Myocyte (in vitro differentiated cells): ENCODE measurements around the gene OR52A5. TPM values are rescaled to one million over a fixed set of nuclear protein-coding genes. Genes with fewer than 3 reads are reported as not detected.
"Not testable (repeated sequence)": the region's sequence is repeated elsewhere in the genome, so short reads cannot be mapped to it uniquely, and the experiment has no call there.

Experiments
- DNase-seq: peaks from one replicate; pipeline ENCODE4 v3.0.0-alpha.2; 2012; ENCODE audit warnings: low read depth
- polyA plus RNA-seq: library from polyadenylated mRNA; unstranded; fragments of >200 nt; gene quantifications from one replicate; pipeline ENCODE4 v1.2.1, GENCODE V29; 2012; ENCODE audit warnings: missing spikeins
- total RNA-seq: library from RNA; depleted of rRNA; stranded (reverse); fragments of >200 nt; gene quantifications from 2 replicates; pipeline ENCODE4 v1.2.3, GENCODE V29; 2014

OR52A5 gene
- not detected in 2 replicates for total RNA-seq
- polyA plus RNA-seq, result not detected

DNA sequence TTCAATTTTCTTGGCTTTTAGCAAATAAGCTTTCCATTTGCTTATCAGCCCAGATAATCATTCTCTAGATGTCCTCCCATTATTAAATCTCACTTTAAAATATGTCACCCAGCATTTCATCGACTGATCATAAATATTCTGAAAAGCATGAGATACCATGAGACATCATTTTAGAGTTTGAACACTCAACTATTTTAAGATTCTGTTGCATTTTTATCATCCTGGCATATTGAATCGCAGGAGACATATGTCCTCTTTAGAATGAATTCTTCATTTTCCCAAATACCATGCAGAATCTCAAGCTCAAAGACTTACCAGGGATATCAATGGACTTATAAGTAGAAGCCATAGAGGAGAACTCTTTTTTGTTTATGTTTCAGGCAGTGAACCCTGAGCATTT is at the start of gene OR52A5:
Gene OR52A5, minus strand, starts transcription at position 361 of the 400 bp plus-strand sequence. CDS start 5,714 bp downstream, outside the sequence.
- no peak for DNase-seq

DNA sequence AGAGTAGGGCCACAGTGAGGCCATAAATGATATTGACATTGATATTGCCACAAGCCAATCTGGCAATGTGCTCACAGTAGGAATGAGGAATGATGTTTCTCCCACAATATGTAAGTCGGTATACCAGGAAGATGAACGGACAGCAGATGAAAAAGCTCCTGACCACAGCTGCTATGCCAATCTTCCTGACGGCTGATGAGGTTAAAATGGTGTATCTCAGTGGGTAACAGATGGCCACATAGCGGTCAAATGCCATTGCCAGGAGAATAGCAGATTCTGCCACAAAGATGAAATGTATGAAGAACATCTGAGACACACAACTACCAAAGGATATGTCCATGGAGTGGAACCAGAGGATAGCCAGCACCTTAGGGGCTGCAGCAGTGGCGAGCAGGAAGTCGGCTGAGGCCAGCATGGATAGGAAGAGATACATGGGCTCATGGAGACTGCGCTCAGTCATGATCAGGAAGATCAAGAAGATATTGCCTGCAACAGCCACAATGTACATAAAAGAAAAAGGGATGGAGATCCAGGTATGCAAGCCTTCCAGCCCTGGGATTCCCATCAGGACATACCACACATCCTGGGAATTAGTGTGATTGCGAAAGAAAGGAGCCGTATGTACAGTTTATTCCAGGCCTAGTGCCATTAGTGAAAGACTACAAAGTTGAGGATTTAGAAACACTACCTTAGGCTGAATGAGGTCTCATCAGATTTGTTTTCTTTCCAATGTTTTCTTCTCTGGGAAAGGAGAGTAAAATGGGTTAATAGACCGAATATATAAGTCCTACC is 40.1 kb upstream of the OR52A5 start:
- peak; percentile 79 for DNase-seq

DNA sequence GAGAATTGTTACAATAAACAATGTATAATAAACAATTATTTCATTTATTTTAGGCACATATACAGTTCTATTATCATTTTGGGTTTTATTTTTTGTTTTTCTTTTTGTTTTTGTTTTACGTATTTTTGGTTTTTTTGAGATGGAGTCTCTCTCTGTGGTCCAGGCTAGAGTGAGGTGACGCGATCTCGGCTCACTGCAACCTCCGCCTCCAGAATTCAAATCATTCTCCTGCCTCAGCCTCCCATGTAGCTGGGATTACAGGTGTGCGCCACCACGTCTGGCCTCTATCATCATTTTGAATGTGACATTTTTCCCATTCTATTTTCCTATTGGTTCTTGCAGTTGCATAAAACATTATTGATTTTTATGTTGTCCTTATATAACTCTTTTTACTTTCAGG is 36.8 kb upstream of the OR52A5 start:
- DNase-seq, result no peak

DNA sequence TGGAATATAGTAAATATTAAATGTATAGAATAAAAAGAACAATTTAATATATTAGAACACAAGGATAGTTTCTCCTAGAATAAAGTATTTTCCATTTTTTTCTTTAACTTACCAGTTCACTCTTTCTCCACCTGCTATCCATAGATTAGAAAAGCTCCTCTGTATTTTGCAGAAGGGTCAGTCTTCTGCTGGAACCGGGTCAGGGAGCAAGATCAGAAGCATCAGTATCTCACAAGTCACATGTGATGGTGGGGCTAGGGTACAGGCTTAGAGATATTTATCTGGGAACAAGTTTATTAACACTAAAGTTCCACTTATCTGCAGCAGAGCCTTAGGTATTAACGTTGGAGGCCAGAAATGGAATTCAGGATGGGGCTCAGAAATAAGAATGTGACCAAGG is 33.7 kb upstream of the OR52A5 start:
- DNase-seq, result no peak

DNA sequence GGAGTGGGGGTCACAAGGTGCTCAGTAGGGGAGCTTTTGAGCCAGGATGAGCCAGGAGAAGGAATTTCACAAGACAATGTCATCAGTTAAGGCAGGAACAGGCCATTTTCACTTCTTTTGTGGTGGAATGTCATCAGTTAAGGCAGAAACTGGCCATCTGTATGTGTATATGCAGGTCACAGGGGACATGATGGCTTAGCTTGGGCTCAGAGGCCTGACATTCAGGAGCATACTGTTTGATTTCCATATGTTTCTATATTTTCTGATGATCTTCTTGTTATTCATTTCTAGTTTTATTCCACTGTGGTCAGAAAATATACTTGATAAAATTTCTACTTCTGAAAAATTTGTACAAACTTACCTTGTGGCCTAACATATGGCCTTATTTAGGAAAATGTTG is 27.7 kb upstream of the OR52A5 start:
- not testable (repeated sequence) for DNase-seq

DNA sequence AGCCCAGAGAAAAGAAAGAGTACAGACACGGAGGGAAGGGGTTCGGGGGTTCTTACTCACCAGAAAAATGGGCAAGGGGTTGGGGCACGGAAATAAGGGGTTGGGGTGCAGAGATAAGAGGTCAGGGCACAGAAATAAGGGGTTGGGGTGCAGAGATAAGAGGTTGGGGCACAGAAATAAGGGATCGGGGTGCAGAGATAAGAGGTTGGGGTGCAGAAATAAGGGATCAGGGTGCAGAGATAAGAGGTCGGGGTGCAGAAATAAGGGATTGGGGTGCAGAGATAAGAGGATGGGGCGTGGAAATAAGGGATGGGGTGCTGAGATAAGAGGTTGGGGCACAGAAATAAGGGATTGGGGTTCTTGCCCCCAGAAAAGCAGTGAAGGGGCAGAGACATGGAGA is 26.7 kb upstream of the OR52A5 start:
- not testable (repeated sequence) for DNase-seq

DNA sequence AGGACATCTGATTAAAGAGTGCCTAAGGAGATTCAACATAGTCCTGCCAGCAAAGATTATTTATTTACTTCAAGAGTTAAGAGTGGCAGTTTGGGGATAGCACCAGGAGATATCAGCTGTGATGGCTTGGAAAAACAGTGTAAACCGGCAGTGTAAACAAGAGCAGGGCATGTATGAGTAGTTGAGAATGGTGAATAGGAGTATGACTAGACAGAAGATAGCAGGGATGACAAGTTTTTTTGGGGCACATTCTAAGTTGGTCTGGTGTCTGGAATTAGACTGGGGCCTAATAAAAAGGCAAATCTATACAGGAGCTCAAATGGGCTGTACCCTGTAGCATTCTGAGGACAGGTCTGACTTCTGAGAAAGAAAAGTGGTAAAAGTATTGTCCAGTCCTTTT is 22.9 kb upstream of the OR52A5 start:
- not testable (repeated sequence) for DNase-seq

DNA sequence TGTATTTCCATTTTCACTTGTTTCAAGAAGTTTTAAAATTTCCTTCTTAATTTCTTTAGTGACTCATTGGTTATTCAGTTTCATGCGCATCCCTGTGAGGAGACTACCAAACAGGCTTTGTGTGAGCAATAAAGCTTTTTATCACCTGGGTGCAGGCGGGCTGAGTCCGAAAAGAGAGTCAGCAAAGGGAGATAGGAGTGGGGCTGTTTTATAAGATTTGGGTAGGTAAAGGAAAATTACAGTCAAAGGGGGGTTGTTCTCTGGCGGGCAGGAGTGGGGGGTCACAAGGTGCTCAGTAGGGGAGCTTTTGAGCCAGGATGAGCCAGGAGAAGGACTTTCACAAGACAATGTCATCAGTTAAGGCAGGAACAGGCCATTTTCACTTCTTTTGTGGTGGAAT is 22.1 kb upstream of the OR52A5 start:
- not testable (repeated sequence) for DNase-seq

DNA sequence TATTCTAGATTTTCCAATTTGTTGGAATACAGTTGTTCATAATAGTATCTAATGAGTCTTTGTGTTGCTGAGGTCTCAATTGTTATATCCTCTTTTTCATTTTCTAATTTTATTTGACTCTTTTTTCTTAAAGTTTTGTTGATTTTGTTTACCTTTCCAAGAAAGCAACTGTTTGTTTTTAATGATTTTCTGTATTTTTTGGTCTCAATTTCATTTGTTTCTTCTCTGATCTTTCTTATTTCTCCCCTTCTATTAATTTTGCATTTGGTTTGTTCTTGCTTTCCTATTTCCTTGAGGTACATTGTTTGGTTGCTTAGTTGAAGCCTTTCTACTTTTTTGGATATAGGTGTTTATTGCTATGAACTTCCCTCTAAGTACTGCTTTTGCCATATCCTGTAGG is 21.6 kb upstream of the OR52A5 start:
- no peak for DNase-seq

DNA sequence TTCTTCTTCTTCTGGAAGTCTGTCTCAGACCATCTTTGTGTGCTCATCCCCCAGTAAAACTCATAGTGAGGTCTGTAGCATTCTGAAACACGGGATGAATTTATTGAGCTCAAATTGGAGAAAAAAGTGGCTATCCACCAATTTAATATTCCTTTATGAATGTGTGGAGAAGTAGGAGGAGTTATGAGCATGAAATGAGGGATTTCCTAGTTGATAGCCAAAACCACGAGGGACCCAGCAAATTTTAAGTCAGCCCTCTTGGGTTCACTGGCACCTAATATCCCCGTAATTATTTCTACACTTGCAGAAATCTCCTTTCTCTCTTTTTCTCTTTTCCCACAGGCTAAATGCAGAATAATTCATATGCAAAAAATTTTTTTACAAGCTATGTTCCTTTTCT is 16.5 kb upstream of the OR52A5 start, which contains the start of gene OR52A1:
Gene OR52A1, minus strand, starts transcription at position 101 of the 400 bp plus-strand sequence. CDS start 2,388 bp downstream, outside the sequence.
- no peak for DNase-seq

DNA sequence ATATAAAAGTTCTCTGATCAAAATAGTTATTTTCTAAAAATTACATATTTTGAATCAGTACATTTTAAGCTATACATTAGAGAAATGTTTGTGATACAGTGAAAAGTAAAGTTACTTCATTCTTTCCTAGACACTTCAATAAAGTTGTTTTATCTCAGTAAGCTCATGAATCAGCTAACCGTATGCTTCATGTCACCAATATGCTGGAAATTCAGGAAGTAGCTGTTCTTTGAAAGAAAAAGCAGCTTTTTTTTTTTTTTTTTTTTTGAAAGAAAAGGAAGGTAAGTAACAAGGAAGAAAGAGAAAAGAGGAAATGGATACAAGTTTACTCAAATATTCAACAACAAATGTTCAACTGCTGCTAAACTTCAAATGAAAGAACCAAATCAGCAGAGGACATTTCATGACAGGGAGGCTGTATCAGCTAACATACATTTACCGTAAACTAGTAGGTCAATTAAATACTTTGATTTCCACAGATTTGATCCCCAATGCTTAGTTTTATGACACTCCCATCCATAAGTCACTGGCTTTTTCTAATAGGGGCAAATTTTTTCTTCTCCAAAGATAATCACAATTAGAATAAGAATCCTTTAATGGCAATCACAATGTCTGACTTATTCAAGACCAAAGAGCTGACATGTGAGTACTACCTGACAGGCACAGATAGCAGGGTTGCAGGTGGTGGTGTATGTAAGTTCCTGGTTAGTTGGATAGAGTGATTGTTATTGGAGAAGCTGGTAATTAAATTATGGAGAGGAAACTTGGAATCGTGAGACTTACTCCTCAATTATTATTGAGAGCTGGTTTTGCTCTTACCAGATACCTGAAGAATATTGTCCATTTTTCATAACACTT is 15.6 kb upstream of the OR52A5 start:
- no peak for DNase-seq

DNA sequence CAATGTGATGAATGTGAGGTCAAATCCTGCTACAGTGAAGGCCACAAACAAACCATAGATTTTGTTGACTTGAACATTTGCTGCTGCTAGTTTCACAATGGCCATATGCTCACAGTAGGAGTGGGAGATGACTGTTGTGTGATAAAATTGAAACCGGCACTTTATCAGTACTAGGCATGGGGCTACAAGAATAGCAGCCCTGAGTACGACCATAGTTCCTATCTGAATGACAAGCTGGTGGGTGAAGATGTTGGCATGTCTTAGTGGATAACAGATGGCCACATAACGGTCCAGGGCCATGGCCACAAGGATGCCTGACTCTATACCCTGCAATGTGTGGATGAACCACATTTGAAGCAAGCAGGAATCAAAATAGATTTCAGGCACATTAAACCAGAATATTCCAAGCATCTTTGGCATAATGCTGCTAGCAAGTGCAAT is 13.6 kb upstream of the OR52A5 start:
- peak; percentile 42 for DNase-seq

DNA sequence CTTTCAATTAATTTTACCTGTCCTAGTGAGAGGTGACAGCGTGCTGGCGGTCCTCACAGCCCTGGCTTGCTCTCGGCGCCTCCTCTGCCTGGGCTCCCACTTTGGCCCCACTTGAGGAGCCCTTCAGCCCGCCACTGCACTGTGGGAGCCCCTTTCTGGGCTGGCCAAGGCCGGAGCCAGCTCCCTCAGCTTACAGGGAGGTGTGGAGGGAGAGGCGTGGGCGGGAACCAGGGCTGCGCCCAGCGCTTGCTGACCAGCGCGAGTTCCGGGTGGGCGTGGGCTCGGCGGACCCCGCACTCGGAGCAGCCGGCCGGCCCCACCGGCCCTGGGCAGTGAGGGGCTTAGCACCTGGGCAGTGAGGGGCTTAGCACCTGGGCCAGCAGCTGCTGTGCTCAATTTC is 6.0 kb upstream of the OR52A5 start:
- DNase-seq, result not testable (repeated sequence)

DNA sequence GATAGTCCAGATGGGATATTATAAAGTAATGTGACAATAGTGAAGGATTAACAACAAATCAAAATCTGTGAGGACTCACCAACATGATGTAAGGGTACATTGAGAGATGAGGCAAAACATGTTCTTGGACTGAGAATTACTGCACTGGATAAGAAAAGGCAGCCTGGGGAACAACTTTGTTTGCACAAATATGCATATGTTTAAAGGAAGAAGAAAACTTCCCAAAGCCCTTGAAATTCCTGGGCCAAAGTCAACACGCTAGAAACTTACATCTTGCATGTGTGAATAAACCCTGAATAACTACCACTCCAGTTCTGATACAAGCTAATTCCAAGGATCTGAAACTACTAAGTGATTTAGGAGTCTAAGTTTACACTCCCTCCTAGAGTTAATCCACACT is 1.1 kb downstream of the OR52A5 start:
- no peak for DNase-seq

DNA sequence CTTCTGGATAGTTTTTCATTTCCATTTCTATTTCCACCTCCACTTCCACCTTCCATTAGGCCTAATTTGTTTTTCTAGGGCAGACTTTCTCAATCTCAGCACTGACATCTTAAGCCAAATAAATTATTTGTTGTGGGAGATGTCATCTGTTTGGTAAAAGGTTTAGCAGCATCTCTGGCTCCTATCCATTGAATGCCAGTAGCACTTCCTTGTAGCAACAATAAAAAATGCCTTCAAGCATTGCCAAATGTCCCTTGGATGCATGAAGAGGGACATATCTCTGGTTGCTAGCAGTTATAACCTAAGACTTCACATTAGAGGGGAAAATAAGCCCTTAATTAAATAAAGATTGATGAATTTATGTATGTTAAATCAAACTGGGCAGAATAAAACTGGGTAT is 1.9 kb downstream of the OR52A5 start:
- DNase-seq, result no peak

DNA sequence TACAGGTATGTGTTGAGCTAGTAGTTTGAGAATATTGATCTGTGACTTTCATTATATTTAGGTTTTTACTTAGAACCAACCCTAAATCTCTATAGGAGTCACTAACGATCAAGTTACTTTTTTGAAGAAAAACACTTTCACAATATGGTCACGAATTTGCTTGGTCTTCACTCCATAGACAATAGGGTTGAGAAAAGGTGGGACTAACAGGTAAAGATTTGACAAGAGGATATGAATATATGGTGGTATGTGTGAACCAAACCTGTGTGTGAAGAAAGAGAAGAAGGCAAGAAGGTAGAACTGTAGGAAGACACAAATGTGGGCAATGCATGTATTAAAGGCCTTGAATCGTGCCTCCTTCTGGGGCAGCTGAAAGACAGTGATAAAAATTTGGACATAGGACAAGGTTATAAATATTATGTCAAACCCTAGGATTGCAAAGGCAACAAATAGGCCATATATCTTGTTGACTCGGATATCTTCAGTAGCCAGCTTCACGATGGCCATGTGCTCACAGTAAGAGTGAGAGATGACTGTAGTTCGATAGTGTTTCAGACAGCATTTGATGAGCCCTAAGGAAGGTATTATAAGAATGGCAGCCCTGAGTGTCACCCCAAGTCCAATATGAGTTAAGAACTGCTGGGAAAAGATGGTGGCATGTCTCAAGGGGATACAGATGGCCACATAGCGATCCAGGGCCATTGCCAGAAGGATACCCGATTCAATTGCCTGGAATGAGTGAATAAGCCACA is 6.4 kb downstream of the OR52A5 start:
- DNase-seq, result no peak

DNA sequence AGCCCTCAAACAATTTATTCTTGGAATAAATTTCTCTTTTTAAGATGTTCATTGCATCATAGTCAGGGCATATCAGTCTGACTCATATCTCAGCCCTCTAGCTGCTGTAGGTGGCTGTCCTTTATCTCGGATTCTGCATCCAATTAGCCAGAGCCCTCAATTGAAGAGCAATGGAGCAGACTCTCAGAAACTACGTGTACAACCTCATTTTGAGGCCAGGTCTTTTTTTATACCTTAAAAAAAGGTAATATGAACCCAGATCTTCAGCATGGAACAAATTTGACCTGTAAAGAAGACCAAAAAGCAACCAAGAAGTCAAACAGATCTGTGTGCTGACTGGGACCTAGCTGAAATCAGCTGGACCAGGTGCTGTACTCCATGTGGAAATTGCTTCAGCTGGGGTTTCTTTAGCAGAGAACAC is 8.7 kb downstream of the OR52A5 start:
- DNase-seq, result no peak

DNA sequence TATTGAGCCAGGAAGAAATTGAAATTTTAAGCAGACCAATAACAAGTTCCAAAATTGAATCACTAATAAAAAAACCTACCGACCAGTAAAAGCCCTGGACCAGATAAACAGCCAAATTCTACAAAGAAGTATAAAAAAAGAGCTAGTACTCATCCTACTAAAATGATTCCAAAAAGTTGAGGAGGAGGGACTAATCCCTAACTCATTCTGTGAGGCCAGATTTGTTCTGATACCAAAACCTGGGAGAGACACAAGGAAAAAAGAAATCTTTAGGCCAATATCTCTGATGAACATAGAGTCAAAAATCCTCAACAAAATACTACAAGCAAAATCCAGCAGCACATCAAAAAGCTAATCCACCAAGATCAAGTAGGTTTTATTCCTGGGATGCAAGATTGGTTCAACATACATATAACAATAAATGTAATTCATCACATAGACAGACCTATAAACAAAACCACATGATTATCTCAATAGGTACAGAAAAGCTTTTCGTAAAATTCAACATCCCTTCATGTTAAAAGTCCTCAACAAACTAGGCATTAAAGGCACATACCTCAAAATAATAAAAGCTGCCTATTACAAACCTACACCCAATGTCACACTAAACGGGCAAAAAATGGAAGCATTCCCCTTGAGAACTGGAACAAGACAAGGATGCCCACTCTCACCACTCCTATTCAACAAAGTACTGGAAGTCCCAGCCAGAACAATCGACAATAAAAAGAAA is 13.1 kb downstream of the OR52A5 start:
- DNase-seq, result no peak

DNA sequence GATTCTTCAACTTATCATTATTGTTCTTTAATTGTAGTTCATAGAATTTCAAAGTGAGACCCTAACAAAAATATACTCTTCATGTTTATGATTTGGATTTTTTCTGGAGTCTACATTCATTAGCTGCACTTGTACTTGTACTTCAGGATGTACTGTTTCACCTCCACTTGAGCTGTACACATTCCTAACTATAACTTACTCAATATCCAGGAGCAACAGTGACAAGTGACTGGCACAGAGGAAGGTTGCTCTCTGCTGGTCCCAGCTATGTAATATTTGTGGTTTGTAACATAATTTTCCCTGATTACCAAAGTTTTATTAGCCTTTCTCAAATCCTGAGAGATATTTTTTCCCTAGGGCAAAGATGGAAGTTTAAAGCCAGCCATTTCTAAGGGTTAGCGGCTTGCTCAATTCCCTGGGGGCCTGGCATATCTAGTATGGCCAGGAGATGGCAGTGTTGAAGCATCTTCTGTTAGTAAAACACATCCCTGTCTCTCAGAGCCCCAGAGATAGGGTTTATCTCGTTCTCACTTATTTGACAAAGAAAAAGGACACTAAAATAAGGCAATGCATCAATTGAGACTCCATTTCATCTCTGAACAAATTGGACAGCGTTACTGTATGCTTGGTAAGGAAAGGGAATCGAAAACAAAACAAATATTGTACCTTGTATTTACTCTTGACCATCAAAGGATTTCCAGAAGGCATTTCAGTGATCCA is 14.2 kb downstream of the OR52A5 start:
- DNase-seq, result peak; percentile 82

DNA sequence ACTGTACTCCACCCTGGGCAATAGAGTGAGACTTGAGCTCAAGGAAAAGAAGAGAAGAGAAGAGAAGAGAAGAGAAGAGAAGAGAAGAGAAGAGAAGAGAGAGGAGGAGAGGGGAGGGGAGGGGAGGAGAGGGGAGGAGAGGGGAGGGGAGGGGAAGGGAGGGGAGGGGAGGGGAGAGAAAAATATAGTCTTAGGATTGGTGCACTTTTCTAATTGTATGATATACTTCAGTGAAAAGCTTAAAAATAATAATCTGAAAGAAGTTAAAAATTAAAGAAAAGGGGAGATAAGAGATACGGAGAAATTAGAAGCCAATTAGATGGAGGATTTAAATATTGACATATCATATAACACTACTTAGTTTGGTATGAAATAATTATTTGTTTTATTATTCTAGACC is 19.3 kb downstream of the OR52A5 start:
- DNase-seq, result no peak
